ENCODE results near the gene TMEM132C. TPM values are rescaled to one million over a fixed set of nuclear protein-coding genes. Genes with fewer than 3 reads are reported as not detected.

Gene TMEM132C
- total RNA-seq, 1 experiment from 2014 or later: not detected

GRCh38 chr12:128318946-128319345 lies 52.0 kb downstream of the TMEM132C start (continued):
- TF ChIP-seq E2F1 (CRISPR knock-in tag; IDR thresholded peaks at IDR 0.05) (no peak), HMGA2 (CRISPR knock-in tag; IDR thresholded peaks at IDR 0.05) (no peak), RORB (CRISPR knock-in tag; IDR thresholded peaks at IDR 0.05) (no peak), TEAD4 (CRISPR knock-in tag; IDR thresholded peaks at IDR 0.05) (no peak), ATF2 (CRISPR knock-in tag; IDR thresholded peaks at IDR 0.05; ENCODE audit: borderline replicate concordance, low read depth) (no peak), ATF3 (CRISPR knock-in tag; conservative IDR thresholded peaks at IDR 0.05) (no peak), ZNF423 (CRISPR knock-in tag; IDR thresholded peaks at IDR 0.05) (no peak), SOX15 (CRISPR knock-in tag; IDR thresholded peaks at IDR 0.05) (no peak)

- H3K27me3 Mint-ChIP-seq (ENCODE audit: low read depth): peaks cover 12% of the 10 kb centered on the region
- H3K4me3 Mint-ChIP-seq: no peak overlapping the region
- CTCF ChIA-PET: no interaction called here
- H3K9me3 Mint-ChIP-seq: peaks cover 84% of the 10 kb centered on the region
- DNase-seq (ENCODE audit: low spot score) (no peak), ATAC-seq (no peak)
- no peak overlapping the region for H3K27ac Mint-ChIP-seq
- peaks cover 78% of the 10 kb centered on the region for H3K36me3 Mint-ChIP-seq
- H3K4me1 Mint-ChIP-seq: no peaks in the 10 kb centered on the region
- POLR2A ChIA-PET: no interaction called here
- TF ChIP-seq RORB (CRISPR knock-in tag; IDR thresholded peaks at IDR 0.05): no peak
- no peak for TF ChIP-seq CTCF (IDR thresholded peaks at IDR 0.05)
- no peak for TF ChIP-seq ZNF232 (CRISPR knock-in tag; IDR thresholded peaks at IDR 0.05)
- no peak for TF ChIP-seq ZNF219 (CRISPR knock-in tag; IDR thresholded peaks at IDR 0.05; ENCODE audit: borderline replicate concordance)
- no peak for TF ChIP-seq JAZF1 (CRISPR knock-in tag; IDR thresholded peaks at IDR 0.05)
- no peak for TF ChIP-seq EMX1 (CRISPR knock-in tag; IDR thresholded peaks at IDR 0.05)
- TF ChIP-seq IRF1 (CRISPR knock-in tag; IDR thresholded peaks at IDR 0.05): no peak
- TF ChIP-seq SMAD3 (CRISPR knock-in tag; IDR thresholded peaks at IDR 0.05; ENCODE audit: borderline replicate concordance): no peak
Observed at GRCh38 chr12:128322341-128322740, 55.4 kb downstream of the TMEM132C start.

GRCh38 chr12:128323145-128323920 lies 56.4 kb downstream of the TMEM132C start:
- DNase-seq (ENCODE audit: low spot score) (no peak), ATAC-seq (no peak)
- Mint-ChIP-seq H3K36me3 (peaks cover 78% of the 10 kb centered on the region), H3K27ac (no peak overlapping the region), H3K4me3 (no peak overlapping the region), H3K27me3 (ENCODE audit: low read depth) (peaks cover 11% of the 10 kb centered on the region), H3K4me1 (no peaks in the 10 kb centered on the region), H3K9me3 (peaks cover 85% of the 10 kb centered on the region)
- ChIA-PET POLR2A (no interaction called here), CTCF (no interaction called here)
- TF ChIP-seq TEAD4 (CRISPR knock-in tag; IDR thresholded peaks at IDR 0.05): no peak
- TF ChIP-seq ESRRA (CRISPR knock-in tag; IDR thresholded peaks at IDR 0.05; ENCODE audit: borderline replicate concordance): no peak
- TF ChIP-seq ZSCAN18 (CRISPR knock-in tag; IDR thresholded peaks at IDR 0.05): no peak
- no peak for TF ChIP-seq NR1H2 (CRISPR knock-in tag; IDR thresholded peaks at IDR 0.05)
- TF ChIP-seq ZNF263 (CRISPR knock-in tag; IDR thresholded peaks at IDR 0.05; ENCODE audit: low read depth): no peak

All from WTC11 (cell line).